PC-3 (cell line): ENCODE measurements around the gene CTNNA3. TPM values are rescaled to one million over a fixed set of nuclear protein-coding genes. Genes with fewer than 3 reads are reported as not detected.

ENCODE experiments used
- ATAC-seq: fragments of 200-7000 bp; cut with Tn5 transposase; 2 replicates; pipeline ENCODE4 v1.9.1; 2020; ENCODE audit warnings: mild to moderate bottlenecking, moderate library complexity
- BruUV-seq: library from RNA; stranded (reverse); fragments of 400-500 nt; replicated peaks from 2 replicates; lab custom pipeline; 2021; lab: Mats Ljungman, UMichigan
- CTCF ChIA-PET: fragments of 300-600 bp; sonication (Branson Sonifier 250); formaldehyde crosslinking; loops from one replicate; lab custom pipeline; 2022; ENCODE audit warnings: antibody characterized with exemption; lab: Charles Lee
- POLR2A ChIA-PET: fragments of 300-600 bp; sonication (Branson Sonifier 250); formaldehyde crosslinking; loops from one replicate; lab custom pipeline; 2022; ENCODE audit warnings: antibody characterized with exemption; ENCODE audit not compliant: unreplicated experiment; lab: Charles Lee
- DNase-seq: peaks from one replicate; pipeline ENCODE4 v3.0.0-alpha.2; 2015
- H2AFZ ChIP-seq: fragments of 300-600 bp; sonication (generic); 2 replicates; pipeline ENCODE4 v1.6.0; 2016; ENCODE audit warnings: antibody characterized with exemption, low read length
- H3F3A ChIP-seq: fragments of 300-600 bp; sonication (generic); one replicate; pipeline ENCODE4 v1.6.0; 2017; ENCODE audit warnings: antibody characterized with exemption, low read length, control low read depth, mild to moderate bottlenecking; ENCODE audit not compliant: unreplicated experiment
- H3K27ac ChIP-seq: fragments of 300-600 bp; sonication (generic); 2 replicates; pipeline ENCODE4 v1.5.1; 2016; ENCODE audit warnings: mild to moderate bottlenecking, low read length
- H3K27me3 ChIP-seq: fragments of 300-600 bp; sonication (generic); 2 replicates; pipeline ENCODE4 v1.6.1; 2016; ENCODE audit warnings: low read length, mixed read lengths
- H3K36me3 ChIP-seq: fragments of 300-600 bp; sonication (generic); 2 replicates; pipeline ENCODE4 v1.6.1; 2016; ENCODE audit warnings: low read depth, mixed run types, low read length, mixed read lengths
- H3K4me1 ChIP-seq: fragments of 300-600 bp; sonication (generic); 2 replicates; pipeline ENCODE4 v1.5.1; 2016; ENCODE audit warnings: low read length; ENCODE audit not compliant: insufficient read depth
- H3K4me2 ChIP-seq: fragments of 300-600 bp; sonication (generic); 2 replicates; pipeline ENCODE4 v1.6.0; 2016; ENCODE audit warnings: low read length
- H3K4me3 ChIP-seq: fragments of 300-600 bp; sonication (generic); 2 replicates; pipeline ENCODE4 v1.5.1; 2016; ENCODE audit warnings: mild to moderate bottlenecking, low read length, mixed read lengths
- H3K79me2 ChIP-seq: fragments of 300-600 bp; sonication (generic); 2 replicates; pipeline ENCODE4 v1.6.1; 2017; ENCODE audit warnings: low read length, mixed read lengths
- H3K9ac ChIP-seq: fragments of 300-600 bp; sonication (generic); 2 replicates; pipeline ENCODE4 v1.6.0; 2016; ENCODE audit warnings: mild to moderate bottlenecking, low read length
- H3K9me2 ChIP-seq: fragments of 300-600 bp; sonication (generic); replicated peaks from 2 replicates; pipeline ENCODE4 v1.6.1; 2016; ENCODE audit warnings: mixed run types, low read length, mixed read lengths
- H3K9me3 ChIP-seq: fragments of 300-600 bp; sonication (generic); 2 replicates; pipeline ENCODE4 v1.6.1; 2016; ENCODE audit warnings: low read length, mixed read lengths
- H4K20me1 ChIP-seq: fragments of 300-600 bp; sonication (generic); 2 replicates; pipeline ENCODE4 v1.6.1; 2016; ENCODE audit warnings: low read length, mixed read lengths
- EZH2 ChIP-seq: fragments of 300-600 bp; sonication (generic); IDR thresholded peaks from one replicate; pipeline ENCODE4 v1.6.1; 2017; ENCODE audit warnings: antibody characterized with exemption, mild to moderate bottlenecking, low read length; ENCODE audit not compliant: unreplicated experiment
- EZH2phosphoT487 ChIP-seq: fragments of 300-600 bp; sonication (generic); IDR thresholded peaks from 2 replicates; pipeline ENCODE4 v1.6.1; 2018; ENCODE audit warnings: mild to moderate bottlenecking, antibody characterized with exemption, low read length, borderline replicate concordance
- intact Hi-C: fragments of 100-400 bp; cut with micrococcal nuclease; formaldehyde crosslinking; loops from 2 replicates; pipeline ENCODE4 v1.9.0; 2023
- total RNA-seq: library from RNA; depleted of rRNA; stranded (reverse); fragments of >200 nt; gene quantifications from 2 replicates; pipeline ENCODE4 v1.2.3, GENCODE V29; 2014
- TF ChIP-seq, protein P1 (sequence below): fragments of 300-600 bp; sonication (generic); conservative IDR thresholded peaks from 2 replicates; pipeline ENCODE4 v1.5.1; 2017; ENCODE audit warnings: antibody characterized with exemption, low read depth, mild to moderate bottlenecking, low read length

The CTNNA3 gene
- total RNA-seq, 1 experiment from 2014 or later: 1.9 TPM

DNA sequence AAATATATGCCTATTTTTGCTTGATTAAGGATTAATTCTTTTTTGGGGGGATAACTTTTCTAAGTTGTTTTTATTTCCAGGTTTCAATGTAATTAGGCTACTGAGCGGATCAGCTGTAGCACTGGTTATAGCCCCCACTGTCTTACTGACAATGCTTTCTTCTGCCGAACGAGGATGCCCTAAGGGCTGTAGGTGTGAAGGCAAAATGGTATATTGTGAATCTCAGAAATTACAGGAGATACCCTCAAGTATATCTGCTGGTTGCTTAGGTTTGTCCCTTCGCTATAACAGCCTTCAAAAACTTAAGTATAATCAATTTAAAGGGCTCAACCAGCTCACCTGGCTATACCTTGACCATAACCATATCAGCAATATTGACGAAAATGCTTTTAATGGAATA is 769.2 kb downstream of the CTNNA3 start:
- Histone ChIP-seq H3K9ac (no peak overlapping the region), H3K79me2 (no peaks in the 10 kb centered on the region), H3K27ac (no peak overlapping the region), H4K20me1 (no peaks in the 10 kb centered on the region), H3K9me2 (no peaks in the 10 kb centered on the region), H3K4me3 (no peak overlapping the region), H3F3A (no peaks in the 10 kb centered on the region), H2AFZ (no peak overlapping the region), H3K36me3 (no peaks in the 10 kb centered on the region), H3K27me3 (peaks cover 6% of the 10 kb centered on the region; the same call in 1 of the 2 replicates), H3K9me3 (no peaks in the 10 kb centered on the region), H3K4me1 (peaks cover 20% of the 10 kb centered on the region), H3K4me2 (no peak overlapping the region)
- no peak for TF ChIP-seq EZH2phosphoT487
- TF ChIP-seq, protein P1, sequence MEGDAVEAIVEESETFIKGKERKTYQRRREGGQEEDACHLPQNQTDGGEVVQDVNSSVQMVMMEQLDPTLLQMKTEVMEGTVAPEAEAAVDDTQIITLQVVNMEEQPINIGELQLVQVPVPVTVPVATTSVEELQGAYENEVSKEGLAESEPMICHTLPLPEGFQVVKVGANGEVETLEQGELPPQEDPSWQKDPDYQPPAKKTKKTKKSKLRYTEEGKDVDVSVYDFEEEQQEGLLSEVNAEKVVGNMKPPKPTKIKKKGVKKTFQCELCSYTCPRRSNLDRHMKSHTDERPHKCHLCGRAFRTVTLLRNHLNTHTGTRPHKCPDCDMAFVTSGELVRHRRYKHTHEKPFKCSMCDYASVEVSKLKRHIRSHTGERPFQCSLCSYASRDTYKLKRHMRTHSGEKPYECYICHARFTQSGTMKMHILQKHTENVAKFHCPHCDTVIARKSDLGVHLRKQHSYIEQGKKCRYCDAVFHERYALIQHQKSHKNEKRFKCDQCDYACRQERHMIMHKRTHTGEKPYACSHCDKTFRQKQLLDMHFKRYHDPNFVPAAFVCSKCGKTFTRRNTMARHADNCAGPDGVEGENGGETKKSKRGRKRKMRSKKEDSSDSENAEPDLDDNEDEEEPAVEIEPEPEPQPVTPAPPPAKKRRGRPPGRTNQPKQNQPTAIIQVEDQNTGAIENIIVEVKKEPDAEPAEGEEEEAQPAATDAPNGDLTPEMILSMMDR: no peak
- TF ChIP-seq EZH2: no peak
- CTCF ChIA-PET: no interaction called here
- BruUV-seq: no TSS peak
- DNase-seq (no peak), ATAC-seq (no peak)
- intact Hi-C loops: loop anchor here (1.0 to 5.0 kb wide), 3 partner anchors 85 to 410 kb away; no protein-coding TSS in a partner anchor
- POLR2A ChIA-PET: no interaction called here

DNA sequence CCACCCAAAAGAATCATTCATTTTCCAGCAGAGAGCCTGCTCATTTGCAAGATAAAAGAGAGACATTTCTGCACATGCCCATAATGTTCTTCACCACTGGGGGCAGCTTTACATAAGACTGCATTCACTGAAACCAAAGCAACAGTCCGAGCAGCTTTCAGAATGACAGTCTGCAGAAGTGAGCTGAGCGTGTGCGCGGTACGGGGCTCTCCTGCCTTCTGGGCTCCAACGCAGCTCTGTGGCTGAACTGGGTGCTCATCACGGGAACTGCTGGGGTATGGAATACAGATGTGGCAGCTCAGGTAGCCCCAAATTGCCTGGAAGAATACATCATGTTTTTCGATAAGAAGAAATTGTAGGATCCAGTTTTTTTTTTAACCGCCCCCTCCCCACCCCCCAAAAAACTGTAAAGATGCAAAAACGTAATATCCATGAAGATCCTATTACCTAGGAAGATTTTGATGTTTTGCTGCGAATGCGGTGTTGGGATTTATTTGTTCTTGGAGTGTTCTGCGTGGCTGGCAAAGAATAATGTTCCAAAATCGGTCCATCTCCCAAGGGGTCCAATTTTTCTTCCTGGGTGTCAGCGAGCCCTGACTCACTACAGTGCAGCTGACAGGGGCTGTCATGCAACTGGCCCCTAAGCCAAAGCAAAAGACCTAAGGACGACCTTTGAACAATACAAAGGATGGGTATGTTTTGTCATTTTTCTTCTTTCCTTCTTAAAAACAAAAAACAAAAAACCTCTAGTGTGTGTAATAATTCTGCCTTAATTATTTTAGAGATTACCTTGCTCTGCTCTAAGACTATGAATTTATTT is 769.9 kb downstream of the CTNNA3 start, which contains the start of gene LRRTM3:
Gene LRRTM3, plus strand, starts transcription at position 141 of the 820 bp plus-strand sequence.
- BruUV-seq: no TSS peak
- CTCF ChIA-PET: interaction anchor here (0.6 to 2.2 kb wide), 11 partner anchors 11 to 595 kb away, joined by 3 to 17 read pairs (median 6); no protein-coding TSS in a partner anchor
- no peak within 1 kb of the TSS for H3K27ac ChIP-seq
- POLR2A ChIA-PET: interaction anchor here (0.5 to 0.6 kb wide), 3 partner anchors 9 to 1576 kb away, joined by 3 to 6 read pairs (median 5); no protein-coding TSS in a partner anchor
- peaks cover 18% of the 10 kb centered on the region for H3K4me1 ChIP-seq
- peaks cover 6% of the 10 kb centered on the region; the same call in 1 of the 2 replicates for H3K27me3 ChIP-seq
- no peaks in the 10 kb centered on the region for H4K20me1 ChIP-seq
- intact Hi-C loops: loop anchor here (1.0 to 5.0 kb wide), 5 partner anchors 84 to 409 kb away; no protein-coding TSS in a partner anchor
- no peaks in the 10 kb centered on the region for H3F3A ChIP-seq
- no peak within 1 kb of the TSS for H3K9ac ChIP-seq
- no peaks in the 10 kb centered on the region for H3K79me2 ChIP-seq
- H2AFZ ChIP-seq: peak within 1 kb of the TSS; percentile 14
- DNase-seq (peak; percentile 99), ATAC-seq (peak; percentile 99)
- no peaks in the 10 kb centered on the region for H3K9me3 ChIP-seq
- peak within 1 kb of the TSS; percentile 42 for H3K4me3 ChIP-seq
- H3K36me3 ChIP-seq: no peaks in the 10 kb centered on the region
- H3K9me2 ChIP-seq: no peaks in the 10 kb centered on the region
- H3K4me2 ChIP-seq: peak within 1 kb of the TSS; percentile 68
- TF ChIP-seq EZH2phosphoT487: no peak
- TF ChIP-seq, protein P1: peak; percentile 99
